IMR-90 (cell line): ENCODE data around the gene CCNI. TPM values are rescaled to one million over a fixed set of nuclear protein-coding genes. Genes with fewer than 3 reads are reported as not detected.

Experiments used
- ATAC-seq: fragments of 200-7000 bp; cut with Tn5 transposase; 2 replicates; pipeline ENCODE4 v1.9.1; 2020; ENCODE audit warnings: low read depth, mild to moderate bottlenecking, moderate library complexity
- BruUV-seq: library from RNA; stranded (reverse); fragments of 400-500 nt; replicated peaks from 2 replicates; lab custom pipeline; 2021; lab: Mats Ljungman, UMichigan
- CTCF ChIA-PET: fragments of 300-600 bp; formaldehyde crosslinking; extraction: SDS; loops from one replicate; lab custom pipeline; 2021; ENCODE audit warnings: antibody characterized with exemption; lab: Yijun Ruan, JAX
- POLR2A ChIA-PET: fragments of 300-600 bp; sonication (Branson Sonifier 250); formaldehyde crosslinking; loops from one replicate; lab custom pipeline; 2022; ENCODE audit warnings: antibody characterized with exemption; ENCODE audit not compliant: unreplicated experiment; lab: Charles Lee
- DNase-seq: peaks from one replicate; pipeline ENCODE4 v3.0.0; 2013
- H2AFZ ChIP-seq: replicated peaks from 2 replicates; pipeline ENCODE3; 2013; ENCODE audit warnings: low read length, mild to moderate bottlenecking; ENCODE audit not compliant: poor library complexity
- H2AK5ac ChIP-seq: 2 replicates; pipeline ENCODE4 v1.6.1; 2013; ENCODE audit warnings: low read depth, low read length, inconsistent platforms
- H2AK9ac ChIP-seq: replicated peaks from 2 replicates; pipeline ENCODE3; 2013; ENCODE audit warnings: mild to moderate bottlenecking, low read depth, low read length, moderate library complexity; ENCODE audit not compliant: poor library complexity
- H2BK120ac ChIP-seq: 2 replicates; pipeline ENCODE4 v1.6.1; 2013; ENCODE audit warnings: low read depth, low read length, inconsistent platforms
- H2BK15ac ChIP-seq: 3 replicates; pipeline ENCODE4 v1.6.1; 2013; ENCODE audit warnings: low read depth, low read length, inconsistent platforms
- H2BK20ac ChIP-seq: 2 replicates; pipeline ENCODE4 v1.6.1; 2013; ENCODE audit warnings: low read depth, mild to moderate bottlenecking, inconsistent platforms, low read length, moderate library complexity
- H2BK5ac ChIP-seq: 2 replicates; pipeline ENCODE4 v1.6.1; 2013; ENCODE audit warnings: mild to moderate bottlenecking, low read depth, low read length, inconsistent platforms; ENCODE audit not compliant: poor library complexity, severe bottlenecking
- H3K14ac ChIP-seq: replicated peaks from 2 replicates; pipeline ENCODE4 v1.6.1; 2013; ENCODE audit warnings: low read depth, low read length, inconsistent platforms
- H3K18ac ChIP-seq: 2 replicates; pipeline ENCODE4 v1.6.1; 2013; ENCODE audit warnings: low read depth, low read length, control low read depth
- H3K23ac ChIP-seq: 2 replicates; pipeline ENCODE4 v1.6.1; 2013; ENCODE audit warnings: low read depth, low read length, inconsistent platforms
- H3K27ac ChIP-seq: 2 replicates; pipeline ENCODE4 v1.5.1; 2013; ENCODE audit warnings: mild to moderate bottlenecking, control low read depth, low read length; ENCODE audit not compliant: insufficient read depth
- H3K27me3 ChIP-seq: 2 replicates; pipeline ENCODE4 v1.6.1; 2013; ENCODE audit warnings: low read length; ENCODE audit not compliant: control insufficient read depth, insufficient read depth
- H3K36me3 ChIP-seq: 2 replicates; pipeline ENCODE4 v1.6.1; 2013; ENCODE audit warnings: low read length, mixed read lengths; ENCODE audit not compliant: control insufficient read depth, insufficient read depth
- H3K4ac ChIP-seq: 2 replicates; pipeline ENCODE4 v1.6.1; 2013; ENCODE audit warnings: low read depth, low read length, inconsistent platforms
- H3K4me1 ChIP-seq: 2 replicates; pipeline ENCODE4 v1.6.1; 2013; ENCODE audit warnings: low read length, mixed read lengths; ENCODE audit not compliant: control insufficient read depth, insufficient read depth
- H3K4me2 ChIP-seq: 2 replicates; pipeline ENCODE4 v1.6.1; 2013; ENCODE audit warnings: low read depth, mild to moderate bottlenecking, control low read depth, low read length, moderate library complexity
- H3K4me3 ChIP-seq: 2 replicates; pipeline ENCODE4 v1.5.1; 2013; ENCODE audit warnings: low read depth, mild to moderate bottlenecking, control low read depth, low read length, moderate library complexity; ENCODE audit not compliant: insufficient read depth
- H3K56ac ChIP-seq: 2 replicates; pipeline ENCODE4 v1.6.1; 2013; ENCODE audit warnings: low read length, inconsistent platforms; ENCODE audit not compliant: insufficient read depth; ENCODE audit errors: extremely low read depth
- H3K79me1 ChIP-seq, 2 experiments: 2 replicates each; pipeline ENCODE4 v1.6.1; 2013; ENCODE audit warnings: low read length in 2 of 2, inconsistent platforms in 1 of 2, low read depth in 1 of 2
- H3K9ac ChIP-seq: 2 replicates; pipeline ENCODE4 v1.6.1; 2013; ENCODE audit warnings: low read depth, low read length, control low read depth
- H3K9me1 ChIP-seq: 2 replicates; pipeline ENCODE4 v1.6.1; 2013; ENCODE audit warnings: low read length, inconsistent platforms; ENCODE audit not compliant: insufficient read depth
- H3K9me3 ChIP-seq: 2 replicates; pipeline ENCODE4 v1.6.1; 2013; ENCODE audit warnings: low read length; ENCODE audit not compliant: control insufficient read depth, insufficient read depth
- H4K20me1 ChIP-seq: 2 replicates; pipeline ENCODE4 v1.6.1; 2013; ENCODE audit warnings: low read length, inconsistent platforms; ENCODE audit not compliant: insufficient read depth
- H4K5ac ChIP-seq: 2 replicates; pipeline ENCODE4 v1.6.1; 2013; ENCODE audit warnings: mild to moderate bottlenecking, low read depth, low read length, control low read depth
- H4K8ac ChIP-seq, 2 experiments: 2 replicates each; pipeline ENCODE4 v1.6.1; 2013; ENCODE audit warnings: low read depth in 2 of 2, low read length in 2 of 2, control low read depth in 1 of 2, inconsistent platforms in 1 of 2
- H4K91ac ChIP-seq: 2 replicates; pipeline ENCODE4 v1.6.1; 2013; ENCODE audit warnings: low read depth, low read length, inconsistent platforms; ENCODE audit not compliant: insufficient read depth
- CHD1 ChIP-seq: IDR thresholded peaks from 2 replicates; pipeline ENCODE4 v1.6.1; 2012; ENCODE audit warnings: low read depth, low read length, improper control_type of control experiment
- CTCF ChIP-seq: conservative IDR thresholded peaks from 2 replicates; pipeline ENCODE4 v1.5.1; 2012; ENCODE audit warnings: mild to moderate bottlenecking, low read depth, low read length, improper control_type of control experiment
- FOS ChIP-seq: fragments of 150-350 bp; IDR thresholded peaks from 2 replicates; pipeline ENCODE4 v1.6.1; 2016; ENCODE audit warnings: low read depth, low read length
- MAZ ChIP-seq: IDR thresholded peaks from 2 replicates; pipeline ENCODE4 v1.6.1; 2012; ENCODE audit warnings: low read depth, mild to moderate bottlenecking, low read length, improper control_type of control experiment, moderate library complexity, borderline replicate concordance
- POLR2A ChIP-seq: IDR thresholded peaks from 2 replicates; pipeline ENCODE4 v1.6.1; 2012; ENCODE audit warnings: mild to moderate bottlenecking, low read depth, low read length
- RCOR1 ChIP-seq: IDR thresholded peaks from 2 replicates; pipeline ENCODE4 v1.6.1; 2012; ENCODE audit warnings: mild to moderate bottlenecking, low read length, improper control_type of control experiment; ENCODE audit not compliant: insufficient replicate concordance
- WGBS, 2 experiments: methylation state at CpG; one replicate each; pipeline versions ENCODE4 v1.1.5 to v1.1.7; 2013; ENCODE audit warnings: missing lambda C conversion rate in 2 of 2; ENCODE audit not compliant: insufficient read length in 1 of 2; ENCODE audit errors: extremely low coverage in 2 of 2; 5-methylcytosine and 5-hydroxymethylcytosine counted together
- dilution Hi-C: fragments of 300-500 bp; cut with HindIII; formaldehyde crosslinking; loops from one replicate; pipeline ENCODE4 v1.14.3; 2018; ENCODE audit warnings: low sequenced_read_pairs; ENCODE audit not compliant: unreplicated experiment
- in situ Hi-C: fragments of 300-500 bp; cut with MboI; formaldehyde crosslinking; loops from 3 replicates; pipeline ENCODE4 v1.14.3; 2019; ENCODE audit warnings: low sequenced_read_pairs, inconsistent platforms, mixed read lengths
- intact Hi-C: fragments of 100-400 bp; cut with micrococcal nuclease; formaldehyde crosslinking; loops from 2 replicates; pipeline ENCODE4 v1.10.0; 2022
- polyA plus RNA-seq, 3 experiments: library from polyadenylated mRNA; depleted of rRNA; stranded (reverse); fragments of >200 nt; gene quantifications; 2 replicates each; pipeline ENCODE4 v1.2.3, GENCODE V29; 2012; ENCODE audit warnings: low replicate concordance in 1 of 3
- total RNA-seq: library from RNA; depleted of rRNA; stranded (reverse); fragments of >200 nt; gene quantifications from 2 replicates; pipeline ENCODE4 v1.2.3, GENCODE V29; 2012

CCNI gene
- total and polyA plus RNA-seq, 2 of the 4 experiments (the other 2 are of a cell fraction): 70.1 to 100 TPM

GRCh38 chr4:77002321-77003107 is 73.3 kb downstream of the CCNI start:
- no peak overlapping the region for H2BK120ac ChIP-seq
- no peak overlapping the region for H4K5ac ChIP-seq
- H3K4me3 ChIP-seq: no peak overlapping the region
- H2BK15ac ChIP-seq: no peak overlapping the region
- peaks cover 43% of the 10 kb centered on the region for H3K36me3 ChIP-seq
- H4K8ac ChIP-seq: peak overlapping the region; percentile 24 to 42; a peak in 2 of 4 replicates
- H3K27ac ChIP-seq: no peak overlapping the region; the same call in none of the 2 replicates
- ATAC-seq: no peak
- DNase-seq: peak; percentile 44
- H3K27me3 ChIP-seq: no peaks in the 10 kb centered on the region
- H3K14ac ChIP-seq: no peak overlapping the region; the same call in 1 of the 2 replicates
- in situ Hi-C loops (no loop called here), intact Hi-C loops (no loop called here), dilution Hi-C loops (no loop called here)
- H3K79me1 ChIP-seq: peaks cover 30 to 67% of the 10 kb centered on the region in 2 experiments
- peaks cover 33% of the 10 kb centered on the region for H4K20me1 ChIP-seq
- H2AFZ ChIP-seq: no peak overlapping the region
- H3K4ac ChIP-seq: peak overlapping the region; percentile 46; the same call in 1 of the 2 replicates
- ChIA-PET POLR2A (no interaction called here), CTCF (interaction anchor here (0.6 kb wide), 1 partner anchor 23 kb away, joined by 7 read pairs; no protein-coding TSS in a partner anchor)
- H3K9me3 ChIP-seq: no peaks in the 10 kb centered on the region
- 0 out of 2 replicates have a peak overlapping the region, but pooled peaks have one; percentile 5 for H2BK20ac ChIP-seq
- H3K9me1 ChIP-seq: peaks cover 18% of the 10 kb centered on the region
- no peak for TF ChIP-seq CTCF
- TF ChIP-seq MAZ: no peak
- TF ChIP-seq CHD1: no peak
- no peak for TF ChIP-seq RCOR1
- no peak for TF ChIP-seq POLR2A
- TF ChIP-seq FOS: no peak
- no peak overlapping the region for H3K9ac ChIP-seq
- 0 out of 2 replicates have a peak overlapping the region, but pooled peaks have one; percentile 17 for H2AK5ac ChIP-seq
- peak overlapping the region; percentile 83 for H2BK5ac ChIP-seq
- WGBS, 2 experiments: 79% methylated on average over 2 of the region's 5 CpGs; no CpG with 5 or more reads in 1 of the 2 experiments
- no peak overlapping the region for H3K56ac ChIP-seq
- no peak overlapping the region for H2AK9ac ChIP-seq
- peaks cover 22% of the 10 kb centered on the region for H3K4me1 ChIP-seq
- H4K91ac ChIP-seq: no peak overlapping the region
- H3K23ac ChIP-seq: peak overlapping the region; percentile 43; the same call in 1 of the 2 replicates
- peak overlapping the region; percentile 62; the same call in 1 of the 2 replicates for H3K18ac ChIP-seq
- H3K4me2 ChIP-seq: peak overlapping the region; percentile 59; the same call in 1 of the 2 replicates
- BruUV-seq: no TSS peak
